Measurements from ENCODE around the gene RNF151. TPM values are rescaled to one million over a fixed set of nuclear protein-coding genes. Genes with fewer than 3 reads are reported as not detected.
"Not testable (repeated sequence)": the region's sequence is repeated elsewhere in the genome, so short reads cannot be mapped to it uniquely, and the experiment has no call there.

RNF151 gene
- total and polyA plus RNA-seq, 2 of the 13 experiments (the other 11 are each of a cell fraction or from before 2014, with no cell fraction given) = not detected

DNA sequence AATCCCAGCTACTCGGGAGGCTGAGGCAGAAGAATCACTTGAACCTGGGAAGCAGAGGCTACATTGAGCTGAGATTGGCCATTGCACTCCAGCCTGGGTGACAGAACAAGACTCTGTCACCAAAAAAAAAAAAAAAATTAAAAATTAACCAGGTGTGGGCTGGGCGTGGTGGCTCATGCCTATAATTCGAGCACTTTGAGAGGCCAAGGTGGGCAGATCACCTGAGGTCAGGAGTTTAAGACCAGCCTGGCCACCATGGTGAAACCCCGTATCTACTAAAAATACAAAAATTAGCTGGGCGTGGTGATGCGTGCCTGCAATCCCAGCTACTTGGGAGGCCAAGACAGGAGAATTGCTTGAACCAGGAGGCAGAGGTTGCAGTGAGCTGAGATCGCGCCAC is 26.8 kb upstream of the RNF151 start:
- FAIRE-seq; H3K9me3 ChIP-seq (ENCODE audit: low read length); DNase-seq (ENCODE audit: low spot score); H3K27me3 ChIP-seq (ENCODE audit: control insufficient read depth in 1 of 2, insufficient read depth in 2 of 2, low read length in 2 of 2); CTCF ChIA-PET (ENCODE audit: low intra/inter-chr PET ratio, low total read pairs); in situ Hi-C loops (cut with HindIII; ENCODE audit: extremely low pct_ligation_motif_present, low pct_unique_long_range_greater_than_20kb); H2AFZ ChIP-seq (ENCODE audit: low read length); H4K20me1 ChIP-seq (ENCODE audit: insufficient read depth, low read length): not testable (repeated sequence)
- Histone ChIP-seq H3K79me2 (ENCODE audit: insufficient read depth, low read length) (peaks cover 26% of the 10 kb centered on the region), H3K4me2 (ENCODE audit: low read depth, low read length) (peak overlapping the region; percentile 96), H3K4me1 (ENCODE audit: insufficient read depth, low read length) (peaks cover 76% of the 10 kb centered on the region), H3K4me3 (replicated peaks in 1 of 3; ENCODE audit: insufficient read depth in 1 of 3, low read depth in 2 of 3, low read length in 3 of 3) (peak overlapping the region in 2 of 3 experiments; percentile 33 to 96; a peak in 3 of 6 replicates), H3K36me3 (replicated peaks in 1 of 2; ENCODE audit: control insufficient read depth in 1 of 2, insufficient read depth in 2 of 2, low read length in 2 of 2) (peaks cover 7 to 24% of the 10 kb centered on the region in 2 experiments; a peak in 3 of 5 replicates), H3K27ac (ENCODE audit: extremely low read length, insufficient read depth, low read length) (peak overlapping the region; percentile 96), H3K9ac (ENCODE audit: insufficient read depth, low read depth, low read length) (peak overlapping the region; percentile 90)
- ATAC-seq = peak; percentile 5; the same call in 2 of the 3 replicates
- intact Hi-C loops (cut with micrococcal nuclease; ENCODE audit: unreplicated experiment) = loop anchor here (2.0 kb wide), 1 partner anchor 19 kb away; the partner anchor contains the start of gene NDUFB10
- 18% methylated on average over 8 of the region's 8 CpGs for WGBS (ENCODE audit: low lambda C conversion rate)
- BruUV-seq (replicated peaks) = TSS peak; percentile 30
- POLR2A ChIA-PET = interaction anchor here (0.6 to 5.8 kb wide), 23 partner anchors 7 to 234 kb away, joined by 3 to 139 read pairs (median 6); partner anchors contain the start of genes FAHD1, GFER, HAGH and MAPK8IP3
- TF ChIP-seq ARID2 (CRISPR knock-in tag; IDR thresholded peaks at IDR 0.05; ENCODE audit: borderline replicate concordance) (0 out of 2 replicates have a peak, but pooled peaks have one; percentile 1), SP5 (CRISPR knock-in tag; IDR thresholded peaks at IDR 0.05; ENCODE audit: borderline replicate concordance, low read depth) (peak; percentile 22; the same call in 1 of the 2 replicates), SAP130 (CRISPR knock-in tag; IDR thresholded peaks at IDR 0.05; ENCODE audit: low read depth) (0 out of 2 replicates have a peak, but pooled peaks have one; percentile 3), NAIF1 (CRISPR knock-in tag; IDR thresholded peaks at IDR 0.05; ENCODE audit: borderline replicate concordance) (0 out of 2 replicates have a peak, but pooled peaks have one; percentile 13), ZNF747 (CRISPR knock-in tag; IDR thresholded peaks at IDR 0.05; ENCODE audit: borderline replicate concordance) (0 out of 2 replicates have a peak, but pooled peaks have one; percentile 18), RARA (CRISPR knock-in tag; IDR thresholded peaks at IDR 0.05) (peak; percentile 81), DRAP1 (CRISPR knock-in tag; IDR thresholded peaks at IDR 0.05) (peak; percentile 62; the same call in 1 of the 2 replicates), KDM5A (IDR thresholded peaks at IDR 0.05; ENCODE audit: borderline replicate concordance, low read length) (peak; percentile 13; the same call in 1 of the 2 replicates), MEIS2 (CRISPR knock-in tag; IDR thresholded peaks at IDR 0.05) (0 out of 2 replicates have a peak, but pooled peaks have one; percentile 41), HNF1A (IDR thresholded peaks at IDR 0.05; ENCODE audit: low read depth) (peak; percentile 86), HNF1A (CRISPR knock-in tag; IDR thresholded peaks at IDR 0.05; ENCODE audit: borderline replicate concordance) (0 out of 2 replicates have a peak, but pooled peaks have one; percentile 59)
- TF ChIP-seq, protein P1, sequence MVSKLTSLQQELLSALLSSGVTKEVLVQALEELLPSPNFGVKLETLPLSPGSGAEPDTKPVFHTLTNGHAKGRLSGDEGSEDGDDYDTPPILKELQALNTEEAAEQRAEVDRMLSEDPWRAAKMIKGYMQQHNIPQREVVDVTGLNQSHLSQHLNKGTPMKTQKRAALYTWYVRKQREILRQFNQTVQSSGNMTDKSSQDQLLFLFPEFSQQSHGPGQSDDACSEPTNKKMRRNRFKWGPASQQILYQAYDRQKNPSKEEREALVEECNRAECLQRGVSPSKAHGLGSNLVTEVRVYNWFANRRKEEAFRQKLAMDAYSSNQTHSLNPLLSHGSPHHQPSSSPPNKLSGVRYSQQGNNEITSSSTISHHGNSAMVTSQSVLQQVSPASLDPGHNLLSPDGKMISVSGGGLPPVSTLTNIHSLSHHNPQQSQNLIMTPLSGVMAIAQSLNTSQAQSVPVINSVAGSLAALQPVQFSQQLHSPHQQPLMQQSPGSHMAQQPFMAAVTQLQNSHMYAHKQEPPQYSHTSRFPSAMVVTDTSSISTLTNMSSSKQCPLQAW (CRISPR knock-in tag; IDR thresholded peaks at IDR 0.05) = peak; percentile 69
- TF ChIP-seq, protein P2, sequence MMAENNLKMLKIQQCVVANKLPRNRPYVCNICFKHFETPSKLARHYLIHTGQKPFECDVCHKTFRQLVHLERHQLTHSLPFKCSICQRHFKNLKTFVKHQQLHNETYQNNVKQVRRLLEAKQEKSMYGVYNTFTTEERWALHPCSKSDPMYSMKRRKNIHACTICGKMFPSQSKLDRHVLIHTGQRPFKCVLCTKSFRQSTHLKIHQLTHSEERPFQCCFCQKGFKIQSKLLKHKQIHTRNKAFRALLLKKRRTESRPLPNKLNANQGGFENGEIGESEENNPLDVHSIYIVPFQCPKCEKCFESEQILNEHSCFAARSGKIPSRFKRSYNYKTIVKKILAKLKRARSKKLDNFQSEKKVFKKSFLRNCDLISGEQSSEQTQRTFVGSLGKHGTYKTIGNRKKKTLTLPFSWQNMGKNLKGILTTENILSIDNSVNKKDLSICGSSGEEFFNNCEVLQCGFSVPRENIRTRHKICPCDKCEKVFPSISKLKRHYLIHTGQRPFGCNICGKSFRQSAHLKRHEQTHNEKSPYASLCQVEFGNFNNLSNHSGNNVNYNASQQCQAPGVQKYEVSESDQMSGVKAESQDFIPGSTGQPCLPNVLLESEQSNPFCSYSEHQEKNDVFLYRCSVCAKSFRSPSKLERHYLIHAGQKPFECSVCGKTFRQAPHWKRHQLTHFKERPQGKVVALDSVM (CRISPR knock-in tag; IDR thresholded peaks at IDR 0.05) = peak; percentile 77

All from HepG2 (cell line).